GM06990 (cell line): Measurements from ENCODE around the gene PLCB4.

Source experiments
- DNase-seq: peaks from one replicate; pipeline ENCODE4 v3.0.0-alpha.2; 2011; ENCODE audit not compliant: insufficient read length; ENCODE audit errors: extremely low read depth
- H3K27me3 ChIP-seq: replicated peaks from 2 replicates; pipeline ENCODE4 v1.6.0; 2011; ENCODE audit warnings: low read length; ENCODE audit not compliant: control insufficient read depth, insufficient read depth
- H3K36me3 ChIP-seq: 2 replicates; pipeline ENCODE4 v1.5.1; 2011; ENCODE audit warnings: low read length; ENCODE audit not compliant: control insufficient read depth, insufficient read depth
- H3K4me3 ChIP-seq: replicated peaks from 2 replicates; pipeline ENCODE4 v1.5.1; 2011; ENCODE audit warnings: low read depth, mild to moderate bottlenecking, control low read depth, low read length
- TF ChIP-seq, protein P1 (sequence below): IDR thresholded peaks from 2 replicates; pipeline ENCODE4 v1.5.1; 2011; ENCODE audit warnings: low read length, control low read depth, mild to moderate bottlenecking, inconsistent platforms; ENCODE audit not compliant: insufficient read depth, poor library complexity, severe bottlenecking

Gene PLCB4

DNA sequence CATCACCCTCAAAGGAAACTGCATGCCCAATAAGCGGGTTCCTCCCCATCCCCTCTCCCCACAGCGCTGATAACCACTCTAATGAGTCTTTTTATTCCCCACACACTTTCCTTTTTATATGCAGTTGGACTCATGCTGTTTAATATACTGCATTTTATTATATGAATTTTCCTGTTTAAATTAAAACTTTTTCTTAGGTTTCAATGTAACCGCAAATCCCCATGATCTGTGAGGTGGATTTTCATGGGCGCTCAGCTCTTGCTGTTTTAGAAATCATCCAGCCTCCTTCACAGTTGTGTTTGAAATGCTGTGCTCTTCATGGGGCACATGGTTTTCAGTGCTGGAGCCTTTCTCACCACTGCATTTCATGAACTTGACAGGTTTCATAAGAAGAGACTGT is 280.4 kb downstream of the PLCB4 start:
- no peak for DNase-seq
- Histone ChIP-seq H3K36me3 (no peaks in the 10 kb centered on the region), H3K4me3 (no peak overlapping the region), H3K27me3 (no peaks in the 10 kb centered on the region)
- TF ChIP-seq, protein P1, sequence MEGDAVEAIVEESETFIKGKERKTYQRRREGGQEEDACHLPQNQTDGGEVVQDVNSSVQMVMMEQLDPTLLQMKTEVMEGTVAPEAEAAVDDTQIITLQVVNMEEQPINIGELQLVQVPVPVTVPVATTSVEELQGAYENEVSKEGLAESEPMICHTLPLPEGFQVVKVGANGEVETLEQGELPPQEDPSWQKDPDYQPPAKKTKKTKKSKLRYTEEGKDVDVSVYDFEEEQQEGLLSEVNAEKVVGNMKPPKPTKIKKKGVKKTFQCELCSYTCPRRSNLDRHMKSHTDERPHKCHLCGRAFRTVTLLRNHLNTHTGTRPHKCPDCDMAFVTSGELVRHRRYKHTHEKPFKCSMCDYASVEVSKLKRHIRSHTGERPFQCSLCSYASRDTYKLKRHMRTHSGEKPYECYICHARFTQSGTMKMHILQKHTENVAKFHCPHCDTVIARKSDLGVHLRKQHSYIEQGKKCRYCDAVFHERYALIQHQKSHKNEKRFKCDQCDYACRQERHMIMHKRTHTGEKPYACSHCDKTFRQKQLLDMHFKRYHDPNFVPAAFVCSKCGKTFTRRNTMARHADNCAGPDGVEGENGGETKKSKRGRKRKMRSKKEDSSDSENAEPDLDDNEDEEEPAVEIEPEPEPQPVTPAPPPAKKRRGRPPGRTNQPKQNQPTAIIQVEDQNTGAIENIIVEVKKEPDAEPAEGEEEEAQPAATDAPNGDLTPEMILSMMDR, result no peak

DNA sequence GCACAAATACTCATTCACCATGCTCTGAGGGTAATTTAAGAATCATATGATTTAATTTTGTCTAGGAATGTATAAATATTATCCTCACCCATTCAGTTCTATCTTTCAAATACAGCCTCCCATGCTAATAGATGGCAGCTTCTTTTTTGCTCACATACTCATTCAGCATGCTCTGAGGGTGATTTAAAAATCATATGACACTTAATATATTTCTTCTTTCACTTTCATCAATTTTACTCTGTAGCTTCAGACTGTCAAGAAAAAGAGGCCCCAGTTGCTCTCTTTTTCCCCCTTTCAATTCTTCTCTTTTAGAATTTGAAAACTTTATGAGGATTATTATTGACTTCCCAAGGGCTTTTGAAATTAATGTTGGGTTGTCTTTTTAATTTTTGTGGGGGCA is 283.9 kb downstream of the PLCB4 start:
- TF ChIP-seq, protein P1, result no peak

DNA sequence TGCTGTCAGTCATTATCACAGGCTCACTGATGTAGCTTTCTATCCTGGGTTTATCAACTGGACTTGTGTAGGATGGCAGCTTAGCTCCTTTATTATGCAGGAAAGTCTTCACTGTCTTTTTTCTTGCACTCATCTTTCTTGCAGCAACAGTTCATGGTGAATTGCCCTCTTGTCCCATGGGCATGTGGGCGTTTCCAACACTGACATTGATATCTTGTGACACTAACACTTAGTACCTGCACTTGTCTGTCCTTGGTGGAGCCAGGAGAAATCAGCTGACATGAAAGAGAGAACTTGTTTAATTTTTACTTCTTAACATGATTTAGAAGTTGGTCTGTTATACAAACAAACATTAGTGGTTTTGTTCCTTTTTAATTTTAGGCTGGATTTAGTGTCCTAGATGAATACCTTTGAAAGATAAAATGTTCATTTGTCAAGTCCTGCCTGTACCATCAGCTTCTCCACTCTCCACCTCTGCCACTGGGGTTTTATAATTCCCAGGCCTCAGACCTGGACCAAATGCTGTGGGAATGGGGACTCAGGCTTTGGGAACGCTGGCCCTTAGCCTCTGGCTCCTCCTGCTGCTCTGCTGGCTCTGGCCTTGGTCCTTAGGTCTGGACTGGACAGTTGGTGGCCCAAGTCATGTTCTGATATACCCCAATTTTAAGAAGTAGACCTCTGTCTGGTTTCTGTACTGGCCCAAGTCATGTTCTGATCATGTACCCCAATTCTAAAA is 284.5 kb downstream of the PLCB4 start:
- TF ChIP-seq, protein P1, result no peak

More for the DNA sequence above, 283.9 kb downstream of the PLCB4 start:
- H3K27me3 ChIP-seq, result no peaks in the 10 kb centered on the region
- H3K4me3 ChIP-seq, result no peak overlapping the region
- H3K36me3 ChIP-seq, result no peaks in the 10 kb centered on the region
- DNase-seq, result no peak

DNA sequence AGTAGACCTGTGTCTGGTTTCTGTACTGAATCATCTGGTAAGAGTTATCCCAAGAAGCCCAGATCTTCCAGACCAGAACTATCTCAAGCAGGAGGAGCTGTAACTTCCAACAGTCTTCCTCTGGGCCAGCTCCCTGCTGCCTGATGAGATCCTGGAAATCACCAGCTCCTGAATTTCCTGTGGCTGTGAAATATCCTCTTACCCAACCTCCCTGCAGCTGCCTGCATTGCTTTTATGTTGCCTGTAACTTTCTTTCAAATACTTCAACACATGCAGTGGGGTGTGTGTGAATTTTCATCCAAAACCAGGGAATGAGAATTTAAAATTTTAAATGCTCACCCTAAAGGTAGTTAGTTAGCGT is 285.0 kb downstream of the PLCB4 start:
- no peaks in the 10 kb centered on the region for H3K36me3 ChIP-seq
- TF ChIP-seq, protein P1, result no peak
- no peak overlapping the region for H3K4me3 ChIP-seq
- DNase-seq, result no peak
- no peaks in the 10 kb centered on the region for H3K27me3 ChIP-seq

More for the DNA sequence above, 284.5 kb downstream of the PLCB4 start:
- no peaks in the 10 kb centered on the region for H3K36me3 ChIP-seq
- H3K4me3 ChIP-seq, result no peak overlapping the region
- no peaks in the 10 kb centered on the region for H3K27me3 ChIP-seq
- DNase-seq, result no peak

DNA sequence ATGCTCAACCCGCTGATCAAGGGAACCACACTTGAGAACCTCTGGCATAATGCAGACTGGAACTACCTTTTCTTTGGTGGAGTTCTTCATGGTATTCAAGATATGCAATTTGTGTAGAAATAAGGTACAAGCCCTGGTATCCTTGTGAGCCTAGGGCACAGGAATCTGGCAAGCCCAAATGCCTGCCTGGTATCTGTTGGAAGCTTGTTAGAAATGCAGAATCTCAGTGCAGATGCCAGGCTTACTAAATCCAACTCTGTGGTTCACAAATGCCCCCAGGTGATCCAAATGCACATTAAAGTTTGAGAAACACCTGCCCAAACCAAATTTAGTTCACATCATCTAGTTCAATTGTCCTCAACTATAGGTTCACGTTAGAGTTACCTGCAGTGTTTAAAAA is 285.7 kb downstream of the PLCB4 start:
- Histone ChIP-seq H3K4me3 (no peak overlapping the region), H3K27me3 (no peaks in the 10 kb centered on the region), H3K36me3 (no peaks in the 10 kb centered on the region)
- TF ChIP-seq, protein P1, result no peak
- DNase-seq, result no peak

DNA sequence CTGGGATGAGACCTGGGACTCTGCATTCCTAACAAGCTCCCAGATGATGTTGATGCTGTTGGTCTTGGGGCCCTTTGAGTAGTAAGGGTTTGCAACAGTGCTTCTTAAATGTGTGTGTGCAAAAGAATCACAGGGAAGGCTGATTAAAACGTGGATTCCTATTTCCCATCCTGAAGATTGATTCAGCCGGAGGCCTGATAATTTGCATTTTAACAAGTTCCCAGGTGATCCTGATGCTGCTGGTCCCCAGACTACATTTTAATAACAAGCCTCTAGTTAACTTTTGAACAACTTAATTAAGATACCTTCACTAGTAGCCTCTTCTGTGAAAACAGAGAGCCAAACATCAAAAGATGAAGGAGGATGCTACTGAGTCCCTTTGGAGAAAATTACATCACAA is 289.1 kb downstream of the PLCB4 start:
- no peaks in the 10 kb centered on the region for H3K27me3 ChIP-seq
- H3K4me3 ChIP-seq, result no peak overlapping the region
- TF ChIP-seq, protein P1, result no peak
- no peak for DNase-seq
- H3K36me3 ChIP-seq, result no peaks in the 10 kb centered on the region
